ENCODE measurements around the gene NBPF3.
"Not testable (repeated sequence)": the region's sequence is repeated elsewhere in the genome, so short reads cannot be mapped to it uniquely, and the experiment has no call there.

DNA sequence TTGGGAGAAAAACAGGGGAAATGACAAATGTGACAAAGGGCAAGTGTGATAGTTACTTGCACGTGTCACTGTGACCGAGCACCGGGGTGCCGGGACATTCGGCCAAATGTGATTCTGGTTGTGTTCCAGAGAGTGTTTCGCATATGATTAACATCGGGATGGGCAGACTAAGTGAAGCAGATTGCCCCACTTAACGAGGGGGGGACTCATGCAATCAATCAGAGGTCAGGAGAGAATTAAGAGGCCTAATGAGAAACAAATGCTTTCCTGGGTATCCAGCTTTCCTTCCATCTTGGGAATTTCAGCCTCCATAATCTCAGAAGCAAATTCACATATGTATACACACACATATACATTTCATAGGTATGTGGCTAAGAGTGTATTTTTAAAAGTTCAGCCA lies 18.6 kb upstream of the NBPF3 start:
- TF ChIP-seq POLR2A (IDR thresholded peaks at IDR 0.05) = not testable (repeated sequence)
- TF ChIP-seq, protein P1, sequence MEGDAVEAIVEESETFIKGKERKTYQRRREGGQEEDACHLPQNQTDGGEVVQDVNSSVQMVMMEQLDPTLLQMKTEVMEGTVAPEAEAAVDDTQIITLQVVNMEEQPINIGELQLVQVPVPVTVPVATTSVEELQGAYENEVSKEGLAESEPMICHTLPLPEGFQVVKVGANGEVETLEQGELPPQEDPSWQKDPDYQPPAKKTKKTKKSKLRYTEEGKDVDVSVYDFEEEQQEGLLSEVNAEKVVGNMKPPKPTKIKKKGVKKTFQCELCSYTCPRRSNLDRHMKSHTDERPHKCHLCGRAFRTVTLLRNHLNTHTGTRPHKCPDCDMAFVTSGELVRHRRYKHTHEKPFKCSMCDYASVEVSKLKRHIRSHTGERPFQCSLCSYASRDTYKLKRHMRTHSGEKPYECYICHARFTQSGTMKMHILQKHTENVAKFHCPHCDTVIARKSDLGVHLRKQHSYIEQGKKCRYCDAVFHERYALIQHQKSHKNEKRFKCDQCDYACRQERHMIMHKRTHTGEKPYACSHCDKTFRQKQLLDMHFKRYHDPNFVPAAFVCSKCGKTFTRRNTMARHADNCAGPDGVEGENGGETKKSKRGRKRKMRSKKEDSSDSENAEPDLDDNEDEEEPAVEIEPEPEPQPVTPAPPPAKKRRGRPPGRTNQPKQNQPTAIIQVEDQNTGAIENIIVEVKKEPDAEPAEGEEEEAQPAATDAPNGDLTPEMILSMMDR (IDR thresholded peaks at IDR 0.05) = not testable (repeated sequence)

All from uterus (tissue), 2 donors.